RWPE2 (cell line): Measurements from ENCODE around the gene SPDYE4.

Source experiments
- ATAC-seq: fragments of 200-7000 bp; cut with Tn5 transposase; 3 replicates; pipeline ENCODE4 v1.9.1; 2021; ENCODE audit warnings: low read depth
- DNase-seq: peaks from one replicate; pipeline ENCODE4 v3.0.0-alpha.2; 2020; ENCODE audit warnings: low spot score
- H3K27ac ChIP-seq: fragments of 450-650 bp; 2 replicates; pipeline ENCODE4 v1.5.1; 2017; ENCODE audit warnings: mild to moderate bottlenecking; ENCODE audit not compliant: poor library complexity, severe bottlenecking
- H3K27me3 ChIP-seq: fragments of 250-450 bp; sonication (Bioruptor Pico); 2 replicates; pipeline ENCODE4 v1.5.1; 2021; ENCODE audit warnings: mild to moderate bottlenecking, moderate library complexity; ENCODE audit not compliant: insufficient read depth, poor library complexity, severe bottlenecking
- H3K36me3 ChIP-seq: fragments of 250-450 bp; sonication (Bioruptor Pico); 2 replicates; pipeline ENCODE4 v1.5.1; 2020; ENCODE audit warnings: low read depth, mild to moderate bottlenecking, moderate library complexity
- H3K4me1 ChIP-seq: fragments of 250-450 bp; sonication (Bioruptor Pico); 2 replicates; pipeline ENCODE4 v1.5.1; 2021; ENCODE audit warnings: mild to moderate bottlenecking, moderate library complexity; ENCODE audit not compliant: insufficient read depth, poor library complexity, severe bottlenecking
- H3K4me3 ChIP-seq: fragments of 250-450 bp; sonication (Bioruptor Pico); 2 replicates; pipeline ENCODE4 v1.5.1; 2021; ENCODE audit warnings: mild to moderate bottlenecking, moderate library complexity; ENCODE audit not compliant: severe bottlenecking
- H3K9me3 ChIP-seq: fragments of 250-450 bp; sonication (Bioruptor Pico); 2 replicates; pipeline ENCODE4 v1.5.1; 2021; ENCODE audit warnings: mild to moderate bottlenecking, moderate library complexity; ENCODE audit not compliant: severe bottlenecking
- CTCF ChIP-seq: fragments of 450-650 bp; IDR thresholded peaks from one replicate; pipeline ENCODE4 v1.5.1; 2017; ENCODE audit warnings: mild to moderate bottlenecking, moderate library complexity; ENCODE audit not compliant: poor library complexity, severe bottlenecking

Gene SPDYE4

GRCh38 chr17:8705427-8705826 lies 52.9 kb downstream of the SPDYE4 start:
- TF ChIP-seq CTCF, result no peak
- no peak for ATAC-seq
- no peak overlapping the region for H3K4me3 ChIP-seq

GRCh38 chr17:8703001-8703400 lies 55.3 kb downstream of the SPDYE4 start:
- no peak overlapping the region for H3K4me3 ChIP-seq
- TF ChIP-seq CTCF, result no peak
- H3K9me3 ChIP-seq, result no peaks in the 10 kb centered on the region
- no peak for DNase-seq
- no peaks in the 10 kb centered on the region for H3K27me3 ChIP-seq
- no peaks in the 10 kb centered on the region for H3K36me3 ChIP-seq
- no peaks in the 10 kb centered on the region for H3K4me1 ChIP-seq
- no peak for ATAC-seq
- H3K27ac ChIP-seq, result no peak overlapping the region

More at GRCh38 chr17:8705427-8705826, 52.9 kb downstream of the SPDYE4 start:
- Histone ChIP-seq H3K4me1 (no peaks in the 10 kb centered on the region), H3K9me3 (no peaks in the 10 kb centered on the region), H3K27me3 (no peaks in the 10 kb centered on the region), H3K27ac (no peak overlapping the region), H3K36me3 (no peaks in the 10 kb centered on the region)
- no peak for DNase-seq

- no peak for TF ChIP-seq CTCF
- ATAC-seq, result no peak
Measured at GRCh38 chr17:8701754-8702153, 56.6 kb downstream of the SPDYE4 start.

GRCh38 chr17:8701221-8701620 lies 57.1 kb downstream of the SPDYE4 start:
- no peaks in the 10 kb centered on the region for H3K36me3 ChIP-seq

More at GRCh38 chr17:8701754-8702153, 56.6 kb downstream of the SPDYE4 start:
- no peaks in the 10 kb centered on the region for H3K4me1 ChIP-seq
- H3K4me3 ChIP-seq, result no peak overlapping the region
- no peak overlapping the region for H3K27ac ChIP-seq
- no peak for DNase-seq
- no peaks in the 10 kb centered on the region for H3K27me3 ChIP-seq
- H3K9me3 ChIP-seq, result no peaks in the 10 kb centered on the region
- H3K36me3 ChIP-seq, result no peaks in the 10 kb centered on the region

More at GRCh38 chr17:8701221-8701620, 57.1 kb downstream of the SPDYE4 start:
- ATAC-seq, result no peak
- Histone ChIP-seq H3K4me3 (no peak overlapping the region), H3K27me3 (no peaks in the 10 kb centered on the region), H3K9me3 (no peaks in the 10 kb centered on the region), H3K4me1 (no peaks in the 10 kb centered on the region), H3K27ac (no peak overlapping the region)
- TF ChIP-seq CTCF, result no peak
- DNase-seq, result no peak
